Measurements from ENCODE around the gene GABBR2. TPM values are rescaled to one million over a fixed set of nuclear protein-coding genes. Genes with fewer than 3 reads are reported as not detected.

Gene GABBR2
- total and polyA plus RNA-seq, 2 donors (not counting 1 experiment from before 2014, with no cell fraction given) = 0.03 TPM; not detected in 1

GRCh38 chr9:98549401-98549800, 159.3 kb downstream of the GABBR2 start:
- intact Hi-C loops (cut with micrococcal nuclease) = no loop called here
- Mint-ChIP-seq H3K27ac (no peak overlapping the region), H3K27me3 (peaks cover 12% of the 10 kb centered on the region), H3K4me3 (no peak overlapping the region), H3K4me1 (no peaks in the 10 kb centered on the region), H3K9me3 (ENCODE audit: insufficient read depth) (no peaks in the 10 kb centered on the region)
- Histone ChIP-seq H3K4me3 (ENCODE audit: control extremely low read depth in 1 of 5, extremely low read depth in 1 of 5, insufficient read depth in 1 of 5, low read depth in 2 of 5, low read length in 4 of 5) (no peak overlapping the region), H3K36me3 (replicated peaks in 1 of 2; ENCODE audit: control extremely low read depth in 1 of 2, control insufficient read depth in 1 of 2, extremely low read depth in 1 of 2, insufficient read depth in 2 of 2, low read length in 1 of 2) (no peaks in the 10 kb centered on the region), H3K9ac (ENCODE audit: low read length) (no peak overlapping the region), H4K20me1 (ENCODE audit: control insufficient read depth, insufficient read depth, low read length, poor library complexity, severe bottlenecking) (no peaks in the 10 kb centered on the region), H3K27me3 (replicated peaks in 1 of 4; ENCODE audit: control extremely low read depth in 1 of 4, control insufficient read depth in 3 of 4, insufficient read depth in 4 of 4, low read length in 3 of 4) (no peaks in the 10 kb centered on the region), H3K79me2 (ENCODE audit: control insufficient read depth, insufficient read depth, low read length) (no peaks in the 10 kb centered on the region), H3K4me1 (ENCODE audit: control insufficient read depth in 2 of 2, insufficient read depth in 2 of 2, low read length in 2 of 2) (no peaks in the 10 kb centered on the region), H3K9me3 (ENCODE audit: control extremely low read depth in 1 of 3, control insufficient read depth in 2 of 3, insufficient read depth in 1 of 3, low read length in 2 of 3) (no peaks in the 10 kb centered on the region), H3K4me2 (replicated peaks; ENCODE audit: low read depth, low read length, poor library complexity, severe bottlenecking) (no peak overlapping the region), H2AFZ (ENCODE audit: insufficient read depth, low read depth, low read length, poor library complexity, severe bottlenecking) (no peak overlapping the region), H3K27ac (ENCODE audit: low read length in 2 of 2) (no peak overlapping the region)
- DNase-seq (no peak), ATAC-seq (ENCODE audit: low read depth) (no peak)
- WGBS (ENCODE audit: insufficient coverage) = 92% methylated on average over 2 of the region's 3 CpGs
- TF ChIP-seq, protein P1, sequence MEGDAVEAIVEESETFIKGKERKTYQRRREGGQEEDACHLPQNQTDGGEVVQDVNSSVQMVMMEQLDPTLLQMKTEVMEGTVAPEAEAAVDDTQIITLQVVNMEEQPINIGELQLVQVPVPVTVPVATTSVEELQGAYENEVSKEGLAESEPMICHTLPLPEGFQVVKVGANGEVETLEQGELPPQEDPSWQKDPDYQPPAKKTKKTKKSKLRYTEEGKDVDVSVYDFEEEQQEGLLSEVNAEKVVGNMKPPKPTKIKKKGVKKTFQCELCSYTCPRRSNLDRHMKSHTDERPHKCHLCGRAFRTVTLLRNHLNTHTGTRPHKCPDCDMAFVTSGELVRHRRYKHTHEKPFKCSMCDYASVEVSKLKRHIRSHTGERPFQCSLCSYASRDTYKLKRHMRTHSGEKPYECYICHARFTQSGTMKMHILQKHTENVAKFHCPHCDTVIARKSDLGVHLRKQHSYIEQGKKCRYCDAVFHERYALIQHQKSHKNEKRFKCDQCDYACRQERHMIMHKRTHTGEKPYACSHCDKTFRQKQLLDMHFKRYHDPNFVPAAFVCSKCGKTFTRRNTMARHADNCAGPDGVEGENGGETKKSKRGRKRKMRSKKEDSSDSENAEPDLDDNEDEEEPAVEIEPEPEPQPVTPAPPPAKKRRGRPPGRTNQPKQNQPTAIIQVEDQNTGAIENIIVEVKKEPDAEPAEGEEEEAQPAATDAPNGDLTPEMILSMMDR (IDR thresholded peaks at IDR 0.05) = no peak
- TF ChIP-seq EZH2 (IDR thresholded peaks at IDR 0.05; ENCODE audit: borderline replicate concordance, insufficient read depth, low read depth, low read length, poor library complexity, severe bottlenecking) = no peak
- ChIA-PET CTCF (interaction anchor here (1.4 kb wide), 1 partner anchor 234 kb away, joined by 4 read pairs; no protein-coding TSS in a partner anchor), POLR2A (no interaction called here)

GRCh38 chr9:98547606-98548005, 161.1 kb downstream of the GABBR2 start:
- Histone ChIP-seq H3K36me3 (replicated peaks in 1 of 2; ENCODE audit: control extremely low read depth in 1 of 2, control insufficient read depth in 1 of 2, extremely low read depth in 1 of 2, insufficient read depth in 2 of 2, low read length in 1 of 2) (no peaks in the 10 kb centered on the region), H3K27ac (ENCODE audit: low read length in 2 of 2) (no peak overlapping the region), H3K4me3 (ENCODE audit: control extremely low read depth in 1 of 5, extremely low read depth in 1 of 5, insufficient read depth in 1 of 5, low read depth in 2 of 5, low read length in 4 of 5) (no peak overlapping the region), H3K79me2 (ENCODE audit: control insufficient read depth, insufficient read depth, low read length) (no peaks in the 10 kb centered on the region), H3K4me1 (ENCODE audit: control insufficient read depth in 2 of 2, insufficient read depth in 2 of 2, low read length in 2 of 2) (no peaks in the 10 kb centered on the region), H3K9ac (ENCODE audit: low read length) (no peak overlapping the region), H3K27me3 (replicated peaks in 1 of 4; ENCODE audit: control extremely low read depth in 1 of 4, control insufficient read depth in 3 of 4, insufficient read depth in 4 of 4, low read length in 3 of 4) (no peaks in the 10 kb centered on the region), H3K4me2 (replicated peaks; ENCODE audit: low read depth, low read length, poor library complexity, severe bottlenecking) (no peak overlapping the region), H3K9me3 (ENCODE audit: control extremely low read depth in 1 of 3, control insufficient read depth in 2 of 3, insufficient read depth in 1 of 3, low read length in 2 of 3) (no peaks in the 10 kb centered on the region), H2AFZ (ENCODE audit: insufficient read depth, low read depth, low read length, poor library complexity, severe bottlenecking) (no peak overlapping the region), H4K20me1 (ENCODE audit: control insufficient read depth, insufficient read depth, low read length, poor library complexity, severe bottlenecking) (no peaks in the 10 kb centered on the region)
- no CpG with 5 or more reads among the region's 2 CpGs for WGBS (ENCODE audit: insufficient coverage)
- Mint-ChIP-seq H3K4me3 (no peak overlapping the region), H3K27me3 (peaks cover 4% of the 10 kb centered on the region), H3K4me1 (no peaks in the 10 kb centered on the region), H3K9me3 (ENCODE audit: insufficient read depth) (no peaks in the 10 kb centered on the region), H3K27ac (no peak overlapping the region)
- POLR2A ChIA-PET = no interaction called here
- DNase-seq (no peak), ATAC-seq (ENCODE audit: low read depth) (no peak)
- intact Hi-C loops (cut with micrococcal nuclease) = no loop called here
- TF ChIP-seq, protein P1 (IDR thresholded peaks at IDR 0.05) = no peak
- no peak for TF ChIP-seq EZH2 (IDR thresholded peaks at IDR 0.05; ENCODE audit: borderline replicate concordance, insufficient read depth, low read depth, low read length, poor library complexity, severe bottlenecking)
- CTCF ChIA-PET = no interaction called here

All from B cell (primary cell).